HG03457 (cell line): ENCODE measurements around the gene SLC1A3.
"Not testable (repeated sequence)": the region's sequence is repeated elsewhere in the genome, so short reads cannot be mapped to it uniquely, and the experiment has no call there.

Experiments
- ATAC-seq: cut with Tn5 transposase; IDR thresholded peaks from one replicate; pipeline ENCODE4 v1.9.1; 2021; ENCODE audit warnings: moderate number of reproducible peaks; ENCODE audit not compliant: unreplicated experiment

SLC1A3 gene

GRCh38 chr5:36630201-36631145 is 24.1 kb downstream of the SLC1A3 start:
- ATAC-seq = no peak

DNA sequence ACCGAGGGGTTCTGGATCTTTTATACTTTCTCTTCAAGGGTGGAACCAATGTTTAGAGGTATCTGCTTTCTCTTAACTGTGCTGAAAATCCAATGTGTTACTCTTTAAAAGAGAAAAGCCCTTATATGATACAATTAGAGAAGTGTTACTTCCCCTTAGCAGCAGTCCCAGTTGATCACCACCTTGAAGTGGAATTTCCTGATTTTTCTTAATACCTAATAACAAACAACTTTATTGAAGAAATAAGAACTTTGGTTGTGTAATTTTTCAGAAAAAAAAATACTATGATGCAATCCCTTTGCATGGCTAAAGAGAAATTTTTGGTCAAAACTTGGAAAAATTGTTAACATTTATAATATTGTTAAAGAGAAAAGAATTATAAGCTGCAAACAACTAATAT is 24.7 kb downstream of the SLC1A3 start:
- no peak for ATAC-seq

GRCh38 chr5:36631620-36632362 is 25.4 kb downstream of the SLC1A3 start:
- ATAC-seq = no peak

DNA sequence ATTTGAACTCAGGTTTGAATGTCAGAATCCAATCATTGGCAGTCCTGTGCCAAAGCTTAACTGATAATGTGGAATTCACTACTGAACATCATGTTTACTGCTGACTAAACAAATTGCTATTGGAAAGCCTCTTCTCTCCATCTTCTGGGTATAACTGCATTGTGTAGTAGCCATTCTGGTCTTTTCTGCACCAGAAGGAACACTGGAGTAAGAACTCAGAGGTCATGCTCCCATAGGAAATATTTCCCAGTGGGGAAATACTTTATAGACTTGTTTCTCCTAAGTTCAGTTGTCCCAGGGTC is 25.9 kb downstream of the SLC1A3 start:
- no peak for ATAC-seq

DNA sequence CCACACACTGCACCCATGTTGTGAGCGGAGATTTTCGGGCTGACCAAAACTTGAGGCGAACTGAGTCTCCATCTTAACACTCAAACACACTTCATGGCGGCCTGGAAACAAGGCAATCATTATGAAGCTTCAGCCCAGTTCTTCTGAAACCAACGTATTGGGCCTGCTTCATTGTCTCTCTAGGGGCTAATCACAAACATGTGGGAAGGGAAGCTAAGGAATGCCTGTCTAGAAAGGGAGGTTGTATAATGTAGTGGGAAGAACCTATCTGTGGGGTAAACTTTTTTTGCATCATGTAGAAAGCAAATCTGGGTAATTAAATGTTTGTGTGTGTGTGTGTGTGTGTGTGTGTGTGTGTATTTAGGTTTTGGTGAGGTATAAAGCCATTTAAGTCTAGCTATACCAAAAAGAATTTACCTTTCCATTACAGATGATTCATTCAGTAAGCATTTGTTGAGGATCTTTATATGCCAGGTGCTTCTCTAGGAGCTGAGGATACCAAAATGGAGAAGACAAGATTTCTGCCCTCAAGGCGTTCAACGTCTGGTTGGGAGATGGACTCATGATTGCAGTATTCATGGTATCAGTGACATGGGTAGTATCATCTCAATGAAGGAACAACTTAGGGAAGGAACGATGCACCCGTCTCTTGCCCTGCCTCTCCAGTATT is 29.4 kb downstream of the SLC1A3 start:
- no peak for ATAC-seq

DNA sequence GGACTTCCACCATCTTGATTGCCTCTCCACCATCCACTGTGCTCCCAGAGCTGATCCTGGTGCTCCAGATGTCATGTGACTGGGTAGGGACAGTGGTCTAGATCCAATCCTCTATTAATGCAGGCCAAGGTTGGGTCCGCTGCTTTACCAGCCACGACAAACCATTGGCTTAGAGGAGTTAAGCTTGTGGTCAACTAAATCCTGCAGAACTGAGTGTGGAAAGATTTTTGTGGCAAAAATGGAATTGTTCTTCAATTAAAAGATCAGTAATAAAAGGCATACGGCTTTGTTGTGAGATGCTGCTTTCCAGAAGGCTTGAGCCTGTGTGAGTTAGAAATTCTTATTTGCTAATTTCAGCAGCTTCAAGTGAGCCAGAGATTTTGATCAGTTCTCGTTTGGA is 30.7 kb downstream of the SLC1A3 start:
- ATAC-seq = no peak

GRCh38 chr5:36637516-36637915 is 31.1 kb downstream of the SLC1A3 start:
- no peak for ATAC-seq

GRCh38 chr5:36638056-36638455 is 31.6 kb downstream of the SLC1A3 start:
- ATAC-seq = no peak

DNA sequence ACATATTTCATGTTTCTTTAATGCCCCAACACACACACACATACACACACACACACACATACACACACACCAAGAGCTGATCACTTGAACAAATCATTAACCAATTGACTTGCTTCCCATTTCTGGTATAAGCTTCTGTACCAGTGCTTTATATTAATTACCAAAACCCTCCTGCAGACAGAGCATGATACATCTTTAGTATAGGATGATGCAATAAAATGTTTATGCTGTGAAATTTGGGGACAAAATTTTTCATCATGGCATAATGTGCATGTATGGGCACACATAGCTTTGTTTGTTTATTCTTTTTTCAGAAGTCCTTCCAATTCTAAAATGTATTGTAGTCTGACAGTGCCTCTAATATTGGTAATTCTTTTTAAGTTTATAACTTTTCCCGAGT is 34.5 kb downstream of the SLC1A3 start:
- ATAC-seq = no peak

DNA sequence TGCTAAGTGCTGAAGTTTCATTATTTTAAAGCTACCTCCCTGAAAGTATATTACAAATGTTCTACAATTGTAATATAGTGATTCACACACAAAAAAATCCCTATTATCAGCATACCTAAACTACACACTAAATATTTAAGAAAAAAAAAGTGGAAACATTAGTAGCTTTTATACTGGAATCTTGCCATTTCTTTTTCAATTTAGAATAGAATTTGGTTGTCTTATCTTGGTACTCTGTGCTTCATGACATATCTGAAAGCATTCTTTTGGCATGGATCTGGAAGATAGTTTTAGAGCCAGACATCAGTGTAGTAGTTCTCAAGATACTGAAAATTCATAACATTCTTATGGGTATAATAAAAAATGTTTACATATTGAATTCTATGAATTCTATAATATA is 35.0 kb downstream of the SLC1A3 start:
- no peak for ATAC-seq

DNA sequence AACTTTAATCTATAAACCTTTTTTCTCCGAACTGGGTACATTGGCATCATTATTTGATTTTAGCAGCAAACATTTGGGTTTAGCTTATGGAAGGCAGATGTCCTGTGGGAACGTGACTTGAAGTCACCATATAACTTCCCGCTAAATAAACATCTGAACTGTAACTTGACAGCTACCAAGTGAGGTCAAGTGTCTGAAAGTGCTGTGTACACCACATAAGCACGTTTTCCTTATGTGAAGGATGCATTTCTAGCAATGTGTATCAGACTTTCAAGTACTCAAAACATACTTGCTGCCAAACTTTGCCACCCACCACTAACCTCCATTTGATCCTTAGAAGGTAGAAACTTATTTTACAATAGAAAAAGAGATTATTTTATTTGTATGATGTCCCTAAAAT is 35.7 kb downstream of the SLC1A3 start:
- no peak for ATAC-seq

GRCh38 chr5:36643162-36643561 is 36.8 kb downstream of the SLC1A3 start:
- ATAC-seq = no peak

DNA sequence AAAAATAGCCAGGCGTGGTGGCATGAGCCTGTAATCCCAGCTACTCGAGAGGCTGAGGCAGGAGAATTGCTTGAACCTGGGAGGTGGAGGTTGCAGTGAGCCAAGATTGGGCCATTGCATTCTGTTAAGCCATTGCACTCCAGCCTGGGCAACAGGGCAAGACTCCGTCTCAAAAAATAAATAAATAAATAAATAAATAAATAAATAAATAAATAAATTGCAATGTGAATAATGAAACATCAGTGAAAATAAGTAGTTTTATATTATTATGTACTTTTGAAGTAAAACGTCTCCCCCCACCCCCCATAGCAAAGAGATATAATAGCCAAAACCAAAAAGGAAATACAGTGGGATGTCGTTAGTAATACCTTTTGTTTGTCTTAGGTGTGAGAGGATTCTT is 37.4 kb downstream of the SLC1A3 start:
- ATAC-seq = not testable (repeated sequence)

DNA sequence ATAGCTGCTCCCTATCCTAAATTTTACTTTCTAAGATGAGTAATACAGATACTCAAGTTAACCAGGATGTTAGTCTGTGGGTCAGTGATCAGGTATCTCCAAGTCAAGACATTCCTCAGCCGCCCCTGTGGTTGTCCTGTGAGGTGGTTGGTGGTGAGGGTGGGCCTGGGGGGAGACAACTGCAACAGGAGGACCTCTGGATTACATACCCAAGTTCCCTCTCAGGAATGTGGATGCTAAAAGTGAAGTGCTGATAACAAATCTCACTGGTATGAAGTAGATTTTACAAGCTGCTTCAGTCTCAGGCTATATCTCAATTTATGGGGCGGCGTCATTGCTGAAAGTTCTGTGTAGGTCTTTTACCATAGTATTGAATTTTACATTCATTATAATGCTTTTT is 38.3 kb downstream of the SLC1A3 start:
- ATAC-seq = no peak

- no peak for ATAC-seq
Measured at GRCh38 chr5:36646100-36646499, 39.7 kb downstream of the SLC1A3 start.

DNA sequence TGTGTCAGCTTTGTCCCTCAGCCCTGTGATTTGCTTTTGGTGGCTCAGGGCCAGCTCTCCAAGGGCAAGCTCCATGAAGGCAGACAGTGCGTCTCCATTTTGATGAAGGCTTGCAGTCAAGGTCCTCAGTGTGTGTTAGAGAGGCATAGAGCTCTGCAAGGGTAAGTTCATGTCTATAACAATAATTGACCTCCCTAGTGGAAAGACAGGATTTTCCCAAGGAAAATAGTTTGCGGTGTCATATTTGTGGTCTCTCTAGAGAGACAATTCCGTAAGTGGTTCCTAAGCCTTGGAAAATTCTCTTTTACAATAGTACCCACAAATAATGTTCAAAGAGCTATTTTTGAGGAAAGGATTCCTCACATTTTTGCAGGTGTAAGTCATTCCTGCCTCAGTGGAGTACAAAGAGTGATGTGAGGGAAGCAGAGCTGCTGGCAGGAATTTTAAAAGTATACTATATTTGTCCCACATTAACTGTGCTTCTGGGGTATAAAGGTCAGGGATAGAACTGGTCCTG is 40.2 kb downstream of the SLC1A3 start:
- no peak for ATAC-seq

DNA sequence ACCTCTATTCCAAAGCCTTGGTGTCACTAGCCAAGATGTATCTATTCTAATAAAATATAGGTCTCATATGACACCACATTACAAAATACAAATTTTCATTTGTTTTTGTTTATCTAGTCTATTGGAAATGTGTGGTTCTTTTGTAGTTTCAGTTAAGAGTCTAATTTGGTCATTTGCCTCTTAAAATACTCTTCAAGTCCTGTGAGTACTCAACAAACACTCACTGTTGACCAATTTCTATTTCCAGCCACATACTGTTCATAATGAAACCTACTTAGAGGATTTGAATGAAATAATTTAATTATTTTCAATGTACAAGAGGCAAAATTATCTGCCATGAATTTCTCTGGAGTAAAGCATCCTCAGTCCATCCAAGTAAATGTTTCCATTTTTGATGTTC is 40.6 kb downstream of the SLC1A3 start:
- ATAC-seq = no peak

- no peak for ATAC-seq
Measured at GRCh38 chr5:36648426-36648825, 42.0 kb downstream of the SLC1A3 start.

GRCh38 chr5:36651761-36652685 is 45.6 kb downstream of the SLC1A3 start:
- ATAC-seq = no peak

DNA sequence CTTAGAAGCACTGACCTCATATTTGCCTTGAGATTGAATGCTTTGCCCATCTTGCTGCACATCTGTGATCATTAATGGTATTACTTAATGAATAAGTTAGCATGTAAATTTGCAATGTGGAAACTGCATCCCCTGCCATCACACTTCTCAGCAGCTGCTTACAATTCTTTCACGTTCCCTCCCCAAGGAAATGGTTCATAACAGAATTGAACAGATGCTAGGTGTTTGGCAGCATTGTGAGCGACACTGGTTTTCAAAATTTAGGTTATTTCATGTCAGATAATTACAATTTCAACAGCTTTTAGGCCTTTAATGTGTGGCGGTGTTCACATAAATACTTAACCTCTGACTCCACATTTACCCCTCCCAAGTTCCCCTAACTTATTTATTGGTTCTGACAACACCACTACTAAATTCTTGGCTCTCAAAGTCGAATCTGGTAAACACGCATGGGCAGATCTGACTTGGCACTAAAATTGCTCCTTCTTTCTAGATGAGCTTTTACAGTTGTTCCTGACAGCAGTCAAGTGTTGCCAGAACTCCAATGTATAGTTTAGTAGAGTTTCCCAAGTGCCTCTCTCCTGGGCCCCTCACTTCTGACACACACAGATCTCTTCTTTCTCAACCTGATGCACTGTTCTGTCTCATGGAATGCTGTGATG is 46.8 kb downstream of the SLC1A3 start:
- no peak for ATAC-seq
